GM10248 (cell line): ENCODE data around the gene NGDN.

Experiments
- CTCF ChIA-PET: fragments of 300-600 bp; sonication (Branson Sonifier 250); formaldehyde crosslinking; extraction: SDS; loops from one replicate; lab custom pipeline; 2021; ENCODE audit warnings: antibody characterized with exemption; lab: Yijun Ruan, JAX
- POLR2A ChIA-PET: fragments of 350-650 bp; sonication (Branson Sonifier 250); formaldehyde crosslinking; extraction: SDS; loops from one replicate; lab custom pipeline; 2020; ENCODE audit warnings: antibody characterized with exemption; lab: Yijun Ruan, JAX
- DNase-seq: peaks from one replicate; pipeline ENCODE4 v3.0.0; 2012; ENCODE audit errors: extremely low spot score
- TF ChIP-seq, protein P1 (sequence below): IDR thresholded peaks from 2 replicates; pipeline ENCODE4 v1.5.1; 2012; ENCODE audit warnings: mild to moderate bottlenecking, low read depth; ENCODE audit errors: extremely low read depth, missing control alignments, control extremely low read depth

The NGDN gene

DNA sequence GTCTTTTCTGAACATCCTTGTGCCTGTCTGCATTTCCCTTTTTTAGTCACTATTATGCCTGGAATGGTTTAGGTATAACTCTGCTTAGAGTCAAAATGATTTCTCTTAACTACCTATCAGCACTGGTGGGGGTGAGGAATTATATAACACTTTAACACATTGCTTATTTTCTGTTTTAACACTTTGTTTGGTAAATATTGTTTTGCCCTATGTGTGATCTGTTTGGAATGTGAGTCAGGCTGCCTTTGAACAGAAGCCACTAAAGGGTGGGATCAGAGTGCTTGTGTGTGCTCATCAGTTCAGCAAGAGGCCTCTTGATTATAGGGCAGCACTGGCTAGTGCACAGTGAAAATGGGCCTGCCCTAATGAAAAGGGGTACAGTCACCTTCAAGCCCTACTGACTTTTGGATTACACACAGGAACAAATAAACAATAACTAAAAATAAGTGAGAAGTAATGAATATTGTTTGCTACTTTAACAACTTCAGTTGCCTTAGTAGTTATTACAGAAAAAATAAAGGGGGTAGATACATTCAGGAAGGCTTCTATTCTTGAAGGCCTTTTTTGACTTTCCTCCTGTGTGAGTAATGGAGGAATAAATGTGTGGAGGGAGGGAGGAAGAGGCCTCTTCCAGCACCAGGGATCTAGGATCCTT is 23.2 kb downstream of the NGDN start:
- no peak for DNase-seq
- ChIA-PET CTCF (interaction anchor here (1.1 to 4.8 kb wide), 2 partner anchors 16 to 47 kb away, joined by 3 to 30 read pairs; no protein-coding TSS in a partner anchor), POLR2A (no interaction called here)
- TF ChIP-seq, protein P1, sequence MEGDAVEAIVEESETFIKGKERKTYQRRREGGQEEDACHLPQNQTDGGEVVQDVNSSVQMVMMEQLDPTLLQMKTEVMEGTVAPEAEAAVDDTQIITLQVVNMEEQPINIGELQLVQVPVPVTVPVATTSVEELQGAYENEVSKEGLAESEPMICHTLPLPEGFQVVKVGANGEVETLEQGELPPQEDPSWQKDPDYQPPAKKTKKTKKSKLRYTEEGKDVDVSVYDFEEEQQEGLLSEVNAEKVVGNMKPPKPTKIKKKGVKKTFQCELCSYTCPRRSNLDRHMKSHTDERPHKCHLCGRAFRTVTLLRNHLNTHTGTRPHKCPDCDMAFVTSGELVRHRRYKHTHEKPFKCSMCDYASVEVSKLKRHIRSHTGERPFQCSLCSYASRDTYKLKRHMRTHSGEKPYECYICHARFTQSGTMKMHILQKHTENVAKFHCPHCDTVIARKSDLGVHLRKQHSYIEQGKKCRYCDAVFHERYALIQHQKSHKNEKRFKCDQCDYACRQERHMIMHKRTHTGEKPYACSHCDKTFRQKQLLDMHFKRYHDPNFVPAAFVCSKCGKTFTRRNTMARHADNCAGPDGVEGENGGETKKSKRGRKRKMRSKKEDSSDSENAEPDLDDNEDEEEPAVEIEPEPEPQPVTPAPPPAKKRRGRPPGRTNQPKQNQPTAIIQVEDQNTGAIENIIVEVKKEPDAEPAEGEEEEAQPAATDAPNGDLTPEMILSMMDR: no peak

- no peak for DNase-seq
- CTCF ChIA-PET: interaction anchor here (2.4 to 4.8 kb wide), 3 partner anchors 10 to 17 kb away, joined by 11 to 30 read pairs (median 24); no protein-coding TSS in a partner anchor
- POLR2A ChIA-PET: no interaction called here
These were observed 24.7 kb downstream of the NGDN start for GRCh38 chr14:23494223-23494622.

GRCh38 chr14:23512156-23512555 is 42.7 kb downstream of the NGDN start:
- CTCF ChIA-PET: interaction anchor here (2.7 to 5.2 kb wide), 2 partner anchors 17 to 27 kb away, joined by 9 to 24 read pairs; no protein-coding TSS in a partner anchor

More at GRCh38 chr14:23494223-23494622, 24.7 kb downstream of the NGDN start:
- TF ChIP-seq, protein P1: no peak

GRCh38 chr14:23513005-23513817 is 43.7 kb downstream of the NGDN start:
- TF ChIP-seq, protein P1: no peak
- ChIA-PET POLR2A (no interaction called here), CTCF (interaction anchor here (2.7 kb wide), 1 partner anchor 26 kb away, joined by 9 read pairs; no protein-coding TSS in a partner anchor)
- DNase-seq: no peak

More at GRCh38 chr14:23512156-23512555, 42.7 kb downstream of the NGDN start:
- DNase-seq: no peak
- TF ChIP-seq, protein P1: no peak
- POLR2A ChIA-PET: no interaction called here

DNA sequence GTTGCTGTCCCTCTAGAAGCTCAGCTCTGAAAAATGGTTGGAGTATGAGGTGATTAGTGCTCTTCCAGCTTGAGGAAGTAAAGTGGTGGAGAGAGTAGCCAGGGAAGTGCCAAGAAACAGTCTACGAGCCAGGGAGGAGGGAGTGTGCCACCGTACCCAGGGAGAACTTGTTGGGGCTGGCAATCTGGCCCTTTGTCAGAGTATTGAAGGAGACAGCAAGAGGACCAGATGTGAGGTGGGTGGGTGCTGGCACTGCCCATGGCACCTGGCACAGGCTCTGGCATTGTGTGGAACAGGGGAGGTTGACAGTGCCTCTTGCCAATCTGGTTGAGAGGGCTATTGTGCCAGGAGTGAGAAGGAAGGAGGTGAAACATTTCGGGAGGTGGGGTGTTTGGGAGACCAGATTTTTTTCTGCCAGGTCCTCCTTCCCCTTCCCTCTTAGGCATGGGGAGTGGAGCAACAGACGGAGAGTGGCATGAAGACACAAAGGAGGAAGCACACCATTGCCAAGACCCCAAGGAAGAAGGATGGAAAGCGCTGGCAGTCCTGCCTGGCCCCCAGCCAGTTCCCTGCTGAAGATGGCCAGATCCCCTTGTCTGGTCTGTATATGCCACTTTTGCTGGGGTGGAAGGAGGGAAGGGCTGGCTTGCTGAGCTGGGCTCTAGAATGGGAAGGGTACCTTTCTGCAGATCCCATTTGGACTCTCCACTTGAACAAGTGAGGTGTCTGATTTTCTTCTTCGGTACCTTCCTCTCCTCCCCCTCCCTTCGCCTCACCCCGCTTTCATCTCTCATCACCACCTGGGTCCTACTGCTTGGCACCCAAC is 44.5 kb downstream of the NGDN start:
- DNase-seq: no peak
- TF ChIP-seq, protein P1: no peak
- CTCF ChIA-PET: no interaction called here
- POLR2A ChIA-PET: no interaction called here

- POLR2A ChIA-PET: no interaction called here
- CTCF ChIA-PET: no interaction called here
- no peak for DNase-seq
- TF ChIP-seq, protein P1: no peak
These were observed 45.1 kb downstream of the NGDN start for GRCh38 chr14:23514644-23514957.
